K562 (cell line): ENCODE measurements around the gene CAPZA1. TPM values are rescaled to one million over a fixed set of nuclear protein-coding genes. Genes with fewer than 3 reads are reported as not detected.

Experiments
- BHLHE40 ChIP-seq: IDR thresholded peaks from 2 replicates; pipeline ENCODE4 v1.6.1; 2011; ENCODE audit warnings: low read length, improper control_type of control experiment
- CREB5 ChIP-seq: fragments of 250-450 bp; sonication (Bioruptor Pico); IDR thresholded peaks from 2 replicates; pipeline ENCODE4 v1.5.0; 2020; ENCODE audit warnings: mild to moderate bottlenecking
- FOXP4 ChIP-seq: sonication (generic); formaldehyde crosslinking; IDR thresholded peaks from 2 replicates; pipeline ENCODE4 v1.8.0; 2022; ENCODE audit warnings: mild to moderate bottlenecking, missing genetic modification reagents, borderline replicate concordance
- HIVEP1 ChIP-seq: fragments of 250-450 bp; sonication (Bioruptor Pico); IDR thresholded peaks from 2 replicates; pipeline ENCODE4 v1.4.0; 2020; ENCODE audit warnings: mild to moderate bottlenecking
- HMGXB4 ChIP-seq: sonication (generic); formaldehyde crosslinking; IDR thresholded peaks from 2 replicates; pipeline ENCODE4 v1.8.1; 2023; ENCODE audit warnings: mild to moderate bottlenecking, missing genetic modification reagents
- HNRNPL ChIP-seq: fragments of 200-400 bp; formaldehyde crosslinking; IDR thresholded peaks from 2 replicates; pipeline ENCODE4 v1.6.1; 2017; ENCODE audit warnings: low read depth, mild to moderate bottlenecking, low read length
- HOXB6 ChIP-seq: fragments of 250-450 bp; sonication (Bioruptor Pico); IDR thresholded peaks from 2 replicates; pipeline ENCODE4 v1.5.1; 2022; ENCODE audit warnings: mild to moderate bottlenecking, borderline replicate concordance
- IFI16 ChIP-seq: fragments of 250-450 bp; sonication (Bioruptor Pico); IDR thresholded peaks from 2 replicates; pipeline ENCODE4 v2.1.2; 2022; ENCODE audit warnings: mild to moderate bottlenecking, inconsistent platforms
- IRF9 ChIP-seq: fragments of 450-650 bp; IDR thresholded peaks from 2 replicates; pipeline ENCODE4 v1.6.1; 2016; ENCODE audit warnings: missing biosample characterization, missing genetic modification characterization
- L3MBTL2 ChIP-seq: fragments of 450-650 bp; IDR thresholded peaks from 2 replicates; pipeline ENCODE4 v1.6.1; 2016; ENCODE audit warnings: mild to moderate bottlenecking, moderate library complexity
- MTA2 ChIP-seq: fragments of 450-650 bp; IDR thresholded peaks from 2 replicates; pipeline ENCODE4 v1.6.1; 2016; ENCODE audit warnings: low read depth
- MYNN ChIP-seq, 2 experiments: sonication (generic); formaldehyde crosslinking in 1 of 2; IDR thresholded peaks; 2 replicates each; pipeline versions ENCODE4 v1.5.0 to v1.6.1; 2016 to 2020; ENCODE audit warnings: antibody characterized with exemption in 1 of 2, missing genetic modification reagents in 1 of 2
- NFATC3 ChIP-seq: fragments of 450-650 bp; IDR thresholded peaks from 2 replicates; pipeline ENCODE4 v1.6.1; 2017; ENCODE audit warnings: mild to moderate bottlenecking
- SRSF1 ChIP-seq: fragments of 200-400 bp; formaldehyde crosslinking; IDR thresholded peaks from 2 replicates; pipeline ENCODE4 v1.6.1; 2017; ENCODE audit warnings: mild to moderate bottlenecking, low read depth, low read length, moderate library complexity
- THAP12 ChIP-seq: fragments of 250-450 bp; sonication (Bioruptor Pico); IDR thresholded peaks from 2 replicates; pipeline ENCODE4 v1.9.0; 2021; ENCODE audit warnings: mild to moderate bottlenecking, inconsistent platforms
- ZKSCAN1 ChIP-seq: fragments of 150-350 bp; IDR thresholded peaks from 2 replicates; pipeline ENCODE4 v1.6.1; 2016; ENCODE audit warnings: low read depth, low read length
- ZNF444 ChIP-seq: fragments of 250-450 bp; sonication (Bioruptor Pico); IDR thresholded peaks from 2 replicates; pipeline ENCODE4 v1.4.0; 2020; ENCODE audit warnings: mild to moderate bottlenecking, moderate library complexity
- ZNF589 ChIP-seq: fragments of 200-800 bp; sonication (Bioruptor generic); IDR thresholded peaks from 2 replicates; pipeline ENCODE4 v1.6.1; 2016; ENCODE audit warnings: low read depth, missing genetic modification characterization, missing compliant biosample characterization
- ZNF778 ChIP-seq: fragments of 450-650 bp; formaldehyde crosslinking; IDR thresholded peaks from 2 replicates; pipeline ENCODE4 v1.4.0; 2020; ENCODE audit warnings: mild to moderate bottlenecking, moderate library complexity
- polyA plus RNA-seq, 8 experiments: library from polyadenylated mRNA; depleted of rRNA in 4 of 8; stranded (reverse) in 5 of 8; unstranded in 3 of 8; fragments of >200 nt; fragmentation: Nextera tagmentation in 2 of 8; fragmentation: Illumina TruSeq in 1 of 8; extraction: Ambion mirVana in 2 of 8; extraction: Trizol in 1 of 8; gene quantifications; 2 replicates each; pipeline versions ENCODE4 v1.2.1 to v1.2.3, GENCODE V29; 2011 to 2014; ENCODE audit warnings: inconsistent platforms in 1 of 8, missing spikeins in 1 of 8
- total RNA-seq, 7 experiments: library from RNA; depleted of rRNA in 6 of 7; stranded (reverse); fragments of >200 nt in 6 of 7; fragmentation: Illumina TruSeq in 2 of 7; extraction: Trizol in 2 of 7; gene quantifications; 2 replicates each; pipeline versions ENCODE4 v1.2.1 to v1.2.3, GENCODE V29; 2011 to 2021; ENCODE audit warnings: low replicate concordance in 1 of 7

Gene CAPZA1
- total and polyA plus RNA-seq, 9 of the 15 experiments (the other 6 are each of a cell fraction or from before 2014, with no cell fraction given) = 237 to 1,020 (median 306) TPM

- TF ChIP-seq ZNF778 (CRISPR knock-in tag) (no peak), MTA2 (no peak), ZNF444 (no peak), NFATC3 (no peak), HOXB6 (CRISPR knock-in tag) (no peak), MYNN (IDR thresholded peaks at IDR 0.05) (peak; percentile 81), MYNN (CRISPR knock-in tag; IDR thresholded peaks at IDR 0.05) (no peak), ZNF589 (CRISPR knock-in tag) (no peak), CREB5 (CRISPR knock-in tag) (no peak), HIVEP1 (CRISPR knock-in tag) (no peak), FOXP4 (no peak), IFI16 (CRISPR knock-in tag) (no peak), SRSF1 (no peak), THAP12 (CRISPR knock-in tag) (no peak; the same call in 1 of the 2 replicates), IRF9 (tag) (no peak), L3MBTL2 (0 out of 2 replicates have a peak, but pooled peaks have one; percentile 15), BHLHE40 (no peak), ZKSCAN1 (no peak), HNRNPL (peak; percentile 97), HMGXB4 (no peak)
Measured at GRCh38 chr1:112718691-112719418, 99.2 kb downstream of the CAPZA1 start (continued).
